ENCODE data around the gene CYB561D1.
"Not testable (repeated sequence)": the region's sequence is repeated elsewhere in the genome, so short reads cannot be mapped to it uniquely, and the experiment has no call there.

The CYB561D1 gene, protein sequence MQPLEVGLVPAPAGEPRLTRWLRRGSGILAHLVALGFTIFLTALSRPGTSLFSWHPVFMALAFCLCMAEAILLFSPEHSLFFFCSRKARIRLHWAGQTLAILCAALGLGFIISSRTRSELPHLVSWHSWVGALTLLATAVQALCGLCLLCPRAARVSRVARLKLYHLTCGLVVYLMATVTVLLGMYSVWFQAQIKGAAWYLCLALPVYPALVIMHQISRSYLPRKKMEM
- long read RNA-seq, donor 1, partial matches to known transcripts = 0 of 1 reads
- long read RNA-seq, donor 1, other reads (novel, unspliced or antisense) = 0 of 1 reads
- long read RNA-seq, donor 2, partial matches to known transcripts = 0 of 1 reads
- long read RNA-seq, donor 2, other reads (novel, unspliced or antisense) = 0 of 1 reads
- long read RNA-seq, donor 3, partial matches to known transcripts = 0 of 1 reads
- long read RNA-seq, donor 3, other reads (novel, unspliced or antisense) = 0 of 1 reads
- long read RNA-seq, donor 4, full-length matches to known transcripts = 4 of 4 reads
- long read RNA-seq, donor 4, partial matches to known transcripts = 0 of 4 reads
- long read RNA-seq, donor 4, other reads (novel, unspliced or antisense) = 0 of 4 reads
- long read RNA-seq, donor 5, full-length matches to known transcripts = 3 of 3 reads
- long read RNA-seq, donor 5, partial matches to known transcripts = 0 of 3 reads
- long read RNA-seq, donor 5, other reads (novel, unspliced or antisense) = 0 of 3 reads
- long read RNA-seq, donor 6, full-length matches to known transcripts = 3 of 3 reads
- long read RNA-seq, donor 6, partial matches to known transcripts = 0 of 3 reads
- long read RNA-seq, donor 6, other reads (novel, unspliced or antisense) = 0 of 3 reads
- long read RNA-seq, donor 7, partial matches to known transcripts = 0 of 4 reads
- long read RNA-seq, donor 7, other reads (novel, unspliced or antisense) = 0 of 4 reads
- long read RNA-seq, donor 8, partial matches to known transcripts = 0 of 3 reads
- long read RNA-seq, donor 8, other reads (novel, unspliced or antisense) = 0 of 3 reads

DNA sequence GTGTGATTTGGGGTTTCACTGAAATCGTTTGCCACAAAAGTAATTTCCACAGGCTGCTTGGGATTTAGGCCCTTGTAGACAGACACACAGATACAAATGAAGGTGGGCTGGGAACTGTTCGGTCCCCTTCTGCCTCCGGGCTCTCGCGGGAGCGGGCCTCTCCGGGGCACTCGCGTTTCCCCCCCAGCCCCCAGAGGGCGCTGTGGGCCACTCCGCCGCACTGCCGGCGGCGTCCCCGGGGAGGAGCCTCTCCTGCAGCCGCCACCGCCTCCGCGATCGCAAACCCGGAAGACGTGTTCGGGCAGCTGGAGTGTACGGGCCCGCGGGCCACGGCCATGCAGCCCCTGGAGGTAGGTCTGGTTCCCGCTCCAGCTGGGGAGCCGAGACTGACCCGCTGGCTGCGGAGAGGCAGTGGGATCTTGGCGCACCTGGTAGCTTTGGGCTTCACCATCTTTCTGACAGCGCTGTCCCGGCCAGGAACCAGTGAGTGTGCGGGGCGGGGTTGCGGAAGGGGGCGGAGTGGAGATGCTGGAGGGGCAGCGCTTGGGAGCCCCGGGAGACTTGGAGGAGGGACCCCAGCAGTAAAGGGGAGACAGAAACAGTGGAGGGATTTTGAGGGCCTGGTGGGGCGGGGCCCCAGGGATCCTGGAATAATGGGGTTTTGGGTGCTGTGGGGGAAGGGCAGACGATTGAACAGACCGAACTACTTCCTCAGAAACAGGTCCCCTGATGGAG, at the start of gene CYB561D1:
CYB561D1 (plus strand) TSS at position 290 of the 735 bp plus-strand sequence; CDS start at position 336, 46 bp downstream.
- DNase-seq = peak; percentile 96

DNA sequence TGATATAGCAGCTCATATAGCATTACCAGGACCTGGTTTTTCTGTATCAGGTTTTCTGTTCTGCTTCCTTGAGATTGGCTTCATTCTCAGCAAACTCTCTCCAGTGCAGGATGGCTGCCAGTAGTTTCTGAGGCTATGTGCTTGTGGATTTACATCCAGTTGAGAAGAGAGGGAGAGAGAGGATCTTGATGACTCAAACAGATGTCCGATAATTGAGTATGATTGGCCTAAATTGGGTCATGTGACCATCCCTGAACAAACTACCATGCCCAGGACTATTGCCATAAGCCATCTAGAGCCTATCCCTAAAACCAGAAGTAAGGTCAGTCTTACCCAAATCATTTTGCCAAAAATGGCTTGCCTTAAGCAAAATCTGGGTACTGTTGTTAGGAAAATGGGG, 49.5 kb upstream of the CYB561D1 start:
- DNase-seq = no peak

GRCh38 chr1:109445949-109446695, 47.8 kb upstream of the CYB561D1 start:
- not testable (repeated sequence) for DNase-seq

DNA sequence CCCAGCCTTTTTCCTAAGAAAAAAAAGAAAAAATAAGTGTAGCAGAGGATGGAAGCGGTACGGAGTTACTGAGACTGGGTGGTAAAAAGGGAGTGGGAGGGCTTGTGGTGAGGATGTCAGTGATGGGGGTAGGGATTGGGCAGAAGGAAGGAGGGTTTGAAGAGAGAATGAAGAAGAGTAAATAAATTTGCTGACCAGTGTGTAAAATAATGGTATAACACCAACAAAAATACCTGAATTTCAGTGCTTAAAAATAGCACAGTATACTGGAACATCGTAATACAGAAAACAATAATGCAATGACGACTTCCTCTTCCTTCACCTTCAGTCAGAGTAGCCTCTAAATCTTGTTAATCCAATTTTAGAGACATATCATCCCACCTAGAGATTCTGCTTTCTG, 46.4 kb upstream of the CYB561D1 start:
- DNase-seq = no peak

- no peak for DNase-seq
Observed at GRCh38 chr1:109454497-109455133, 39.3 kb upstream of the CYB561D1 start.

DNA sequence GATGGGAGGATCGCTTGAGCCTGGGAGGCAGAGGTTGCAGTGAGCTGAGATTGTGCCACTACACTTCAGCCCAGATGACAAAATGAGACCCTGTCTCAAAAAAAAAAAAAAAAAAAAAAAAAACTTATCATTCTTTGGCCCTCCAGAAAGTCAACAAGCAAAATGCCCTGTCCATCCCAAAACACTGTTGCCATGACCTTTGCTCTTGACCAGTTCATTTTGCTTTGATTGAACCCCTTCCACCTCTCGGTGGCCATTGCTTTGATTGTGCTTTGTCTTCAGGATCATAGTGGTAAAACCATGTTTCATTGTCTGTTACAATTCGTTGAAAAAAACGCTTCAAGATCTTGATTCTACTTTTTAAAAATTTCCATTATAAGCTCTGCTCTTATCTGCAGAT, 36.1 kb upstream of the CYB561D1 start:
- DNase-seq = no peak

- DNase-seq = no peak
Observed at GRCh38 chr1:109466125-109466451, 27.8 kb upstream of the CYB561D1 start.

GRCh38 chr1:109466452-109467300, 27.2 kb upstream of the CYB561D1 start, which contains the start of gene SYPL2:
SYPL2 (plus strand) TSS chr1:109466546; CDS start chr1:109466844, 298 bp downstream.
- DNase-seq = peak; percentile 79

DNA sequence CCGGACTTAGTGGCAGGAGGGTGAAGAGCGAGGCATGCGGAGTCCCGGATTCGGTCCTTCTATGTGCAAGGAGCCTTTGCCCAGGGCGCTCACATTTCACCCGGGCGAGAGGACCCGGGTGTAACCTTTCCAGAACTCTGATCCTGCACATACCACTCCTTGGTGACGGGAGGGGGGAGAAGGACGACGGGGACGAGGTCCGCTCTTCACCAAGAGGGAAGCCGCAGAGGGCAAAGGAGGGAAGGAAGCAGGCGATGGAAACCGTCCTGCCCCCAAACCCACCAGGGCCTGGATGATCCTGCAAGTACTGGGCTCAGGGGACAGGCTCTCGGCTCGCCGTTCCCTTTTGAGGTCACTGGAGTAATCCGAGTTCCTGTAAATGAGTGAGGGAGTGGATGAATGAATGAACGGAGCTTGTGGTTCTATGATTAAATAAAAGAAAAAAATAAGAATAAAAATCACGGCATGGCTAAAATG, 26.6 kb upstream of the CYB561D1 start:
- DNase-seq = peak; percentile 36

DNA sequence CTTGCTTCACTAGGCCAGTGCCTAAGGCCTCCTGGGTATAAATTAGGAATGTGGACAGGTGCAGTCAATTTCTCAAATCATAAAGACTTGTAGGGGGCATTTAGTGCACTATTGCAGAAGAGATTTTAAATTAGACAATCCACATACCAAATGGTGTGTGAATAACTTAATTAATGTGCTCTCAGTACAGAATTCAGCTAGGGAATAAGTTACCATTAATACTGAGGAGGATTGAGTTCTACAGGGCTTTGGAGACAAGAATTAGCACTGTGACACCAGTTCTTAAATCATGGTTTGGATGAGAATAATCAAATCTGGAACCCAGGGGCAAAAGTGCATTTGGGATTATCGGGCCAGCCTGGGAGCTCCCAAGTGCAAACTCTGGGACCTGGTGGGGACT, 25.8 kb upstream of the CYB561D1 start:
- DNase-seq = no peak

DNA sequence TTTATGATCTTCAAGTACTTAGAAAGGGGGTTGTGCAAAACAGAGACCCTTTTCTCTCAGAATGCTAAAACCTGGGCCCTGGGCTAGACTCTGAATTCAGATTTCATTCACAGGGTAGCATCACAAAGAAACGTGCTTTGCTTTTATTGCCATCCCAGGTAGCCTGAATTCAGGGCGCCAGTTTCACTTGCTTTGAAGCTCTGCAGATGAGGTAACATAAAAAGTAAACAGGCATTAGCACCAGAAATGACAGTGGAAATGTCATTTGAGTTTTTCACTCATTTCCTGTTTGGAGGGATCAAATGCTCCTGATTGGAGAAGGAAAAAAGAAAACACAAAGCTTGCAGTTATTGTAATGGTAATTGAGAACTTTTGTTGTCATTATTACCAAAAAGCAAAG, 25.0 kb upstream of the CYB561D1 start:
- DNase-seq = no peak

DNA sequence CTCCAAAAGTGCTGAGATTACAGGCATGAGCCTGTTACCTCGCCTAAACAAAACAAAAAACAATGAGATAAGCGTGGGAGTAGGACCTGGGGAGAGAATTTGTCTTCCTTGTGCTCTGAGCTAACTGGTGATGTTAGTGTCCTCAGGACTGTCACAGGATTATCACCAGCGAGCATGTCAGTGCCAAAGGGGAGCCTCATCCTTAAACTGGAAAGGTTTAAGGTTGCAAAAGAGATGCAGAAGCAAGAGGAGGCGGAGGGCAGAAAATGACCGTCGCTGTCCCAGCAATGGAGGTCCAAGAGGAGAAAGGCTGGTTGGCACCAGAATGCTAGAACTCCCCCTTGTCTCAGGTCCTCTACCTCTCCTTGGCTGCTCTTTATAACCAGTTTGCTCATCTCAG, 23.6 kb upstream of the CYB561D1 start:
- DNase-seq = no peak

- no peak for DNase-seq
Observed at GRCh38 chr1:109472779-109473178, 21.1 kb upstream of the CYB561D1 start.

- DNase-seq = not testable (repeated sequence)
Observed at GRCh38 chr1:109473284-109474057, 20.4 kb upstream of the CYB561D1 start.

DNA sequence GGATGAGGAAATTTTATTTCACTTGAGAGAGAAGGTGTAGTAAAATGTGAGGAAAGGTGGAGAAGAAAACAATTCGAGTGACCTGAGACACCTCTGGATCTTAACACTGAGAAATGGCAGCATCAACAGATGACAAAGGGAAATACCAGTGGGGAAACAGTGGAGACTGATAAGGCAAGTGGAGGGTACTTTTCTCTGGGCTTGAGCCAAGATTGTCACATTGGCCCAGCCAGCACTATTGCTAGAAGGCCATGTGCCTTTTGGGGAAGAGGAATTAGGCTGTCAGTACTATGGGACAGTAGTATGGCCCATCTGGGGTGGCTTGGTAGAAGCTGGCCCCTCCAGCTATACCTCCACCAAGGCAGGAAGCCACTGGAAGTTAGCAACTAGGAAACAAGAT, 19.2 kb upstream of the CYB561D1 start:
- no peak for DNase-seq

DNA sequence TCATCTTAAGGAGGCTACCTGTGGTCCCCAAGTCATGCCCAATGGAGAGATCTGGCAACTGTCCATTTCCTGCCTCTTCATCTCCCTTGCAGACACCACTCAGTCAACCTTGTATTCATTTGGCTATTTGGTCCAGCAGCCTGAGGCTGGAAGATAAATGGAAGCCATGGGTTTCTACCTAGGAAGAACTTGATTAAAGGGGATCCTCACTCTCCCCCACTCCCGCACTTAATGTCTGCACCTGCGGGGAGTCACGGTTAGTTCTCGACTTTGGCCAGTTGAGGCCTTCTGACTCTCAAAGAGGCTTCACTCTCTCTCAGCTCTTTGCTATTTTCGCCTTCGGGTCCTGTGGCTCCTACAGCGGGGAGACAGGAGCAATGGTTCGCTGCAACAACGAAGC, 18.6 kb upstream of the CYB561D1 start:
- no peak for DNase-seq

- DNase-seq = no peak
Observed at GRCh38 chr1:109476825-109477224, 17.1 kb upstream of the CYB561D1 start.

- no peak for DNase-seq
Observed at GRCh38 chr1:109477821-109478220, 16.1 kb upstream of the CYB561D1 start.

GRCh38 chr1:109478806-109479205, 15.1 kb upstream of the CYB561D1 start:
- DNase-seq = no peak
